H1 (cell line): ENCODE measurements around the gene CCNJ. TPM values are rescaled to one million over a fixed set of nuclear protein-coding genes. Genes with fewer than 3 reads are reported as not detected.

Source experiments
- CTCF ChIA-PET: fragments of 300-600 bp; sonication (Branson Sonifier 250); formaldehyde crosslinking; loops from one replicate; lab custom pipeline; 2021; ENCODE audit not compliant: partially characterized antibody; lab: Charles Lee
- POLR2A ChIA-PET: fragments of 300-600 bp; sonication (Branson Sonifier 250); formaldehyde crosslinking; loops from one replicate; lab custom pipeline; 2021; ENCODE audit warnings: inconsistent platforms; ENCODE audit not compliant: partially characterized antibody; lab: Charles Lee
- DNase-seq, 2 experiments: peaks; one replicate each; pipeline versions ENCODE4 v3.0.0 to v3.0.0-alpha.2; 2010 to 2022; ENCODE audit warnings: low spot score in 2 of 2, low read depth in 1 of 2, mixed read lengths in 1 of 2
- FAIRE-seq: peaks from 2 replicates; lab custom pipeline; 2011; peaks lifted over from hg19 to GRCh38; lab: Jason Lieb, UNC
- H2AFZ ChIP-seq: 2 replicates; pipeline ENCODE4 v1.8.1; 2012; ENCODE audit warnings: low read length, inconsistent platforms
- H2AK5ac ChIP-seq: 2 replicates; pipeline ENCODE4 v1.6.1; 2013; ENCODE audit warnings: low read depth, low read length
- H2BK120ac ChIP-seq: replicated peaks from 2 replicates; pipeline ENCODE3; 2013; ENCODE audit warnings: low read depth, low read length, inconsistent platforms
- H2BK12ac ChIP-seq: 2 replicates; pipeline ENCODE4 v1.6.1; 2013; ENCODE audit warnings: low read depth, low read length
- H2BK15ac ChIP-seq: 2 replicates; pipeline ENCODE4 v1.6.1; 2013; ENCODE audit warnings: low read length
- H2BK20ac ChIP-seq: 2 replicates; pipeline ENCODE4 v1.6.1; 2013; ENCODE audit warnings: low read length
- H2BK5ac ChIP-seq: 2 replicates; pipeline ENCODE4 v1.6.1; 2013; ENCODE audit warnings: low read depth, low read length
- H3K14ac ChIP-seq: 2 replicates; pipeline ENCODE4 v1.6.1; 2013; ENCODE audit warnings: inconsistent platforms; ENCODE audit not compliant: insufficient read length
- H3K18ac ChIP-seq: 2 replicates; pipeline ENCODE4 v1.6.1; 2013; ENCODE audit warnings: low read length; ENCODE audit errors: extremely low read depth
- H3K23ac ChIP-seq: 2 replicates; pipeline ENCODE4 v1.6.1; 2013; ENCODE audit warnings: inconsistent platforms; ENCODE audit not compliant: insufficient read length
- H3K23me2 ChIP-seq: 2 replicates; pipeline ENCODE4 v1.6.1; 2013; ENCODE audit warnings: low read depth, low read length
- H3K27ac ChIP-seq: 2 replicates; pipeline ENCODE4 v1.6.1; 2011; ENCODE audit warnings: low read depth, low read length, inconsistent platforms
- H3K27me3 ChIP-seq, 4 experiments: replicated peaks in 1 of 4; 1 replicate in 1 of 4; 2 replicates in 3 of 4; pipeline versions ENCODE4 v1.6.1 to v1.8.1; 2011 to 2013; ENCODE audit warnings: low read length in 3 of 4, mild to moderate bottlenecking in 3 of 4, inconsistent platforms in 2 of 4, mixed read lengths in 2 of 4, moderate library complexity in 1 of 4; ENCODE audit not compliant: control insufficient read depth in 3 of 4, insufficient read depth in 3 of 4; ENCODE audit errors: extremely low read depth in 1 of 4
- H3K36me3 ChIP-seq, 4 experiments: 2 replicates each; pipeline versions ENCODE4 v1.6.1 to v1.8.1; 2011 to 2013; ENCODE audit warnings: mild to moderate bottlenecking in 4 of 4, low read length in 3 of 4, moderate library complexity in 2 of 4, control low read depth in 1 of 4, inconsistent platforms in 1 of 4; ENCODE audit not compliant: insufficient read depth in 4 of 4, control insufficient read depth in 2 of 4
- H3K4ac ChIP-seq: replicated peaks from 2 replicates; pipeline ENCODE3; 2013; ENCODE audit warnings: low read length, low read depth, mixed read lengths, inconsistent platforms; ENCODE audit not compliant: insufficient read length
- H3K4me1 ChIP-seq, 4 experiments: replicated peaks in 1 of 4; 1 replicate in 1 of 4; 2 replicates in 3 of 4; pipeline versions ENCODE4 v1.6.1 to v1.8.1; 2011 to 2013; ENCODE audit warnings: low read length in 3 of 4, inconsistent platforms in 2 of 4, mixed read lengths in 1 of 4; ENCODE audit not compliant: insufficient read depth in 4 of 4, control insufficient read depth in 3 of 4
- H3K4me2 ChIP-seq, 2 experiments: 2 replicates each; pipeline versions ENCODE4 v1.6.1 to v1.8.1; 2011 to 2013; ENCODE audit warnings: low read depth in 2 of 2, low read length in 2 of 2, control low read depth in 1 of 2, inconsistent platforms in 1 of 2, mild to moderate bottlenecking in 1 of 2; ENCODE audit not compliant: insufficient read depth in 1 of 2
- H3K4me3 ChIP-seq, 4 experiments: fragments of 200-600, 300-600 bp in 1 of 4; sonication (generic), shearing (Covaris generic), sonication (Bioruptor Twin) in 1 of 4; 2 replicates each; pipeline versions ENCODE4 v1.5.1 to v1.8.1; 2011 to 2016; ENCODE audit warnings: low read length in 4 of 4, low read depth in 3 of 4, control low read depth in 2 of 4, inconsistent platforms in 2 of 4, mild to moderate bottlenecking in 2 of 4, mixed read lengths in 1 of 4, moderate library complexity in 1 of 4; ENCODE audit not compliant: insufficient read depth in 2 of 4; ENCODE audit errors: extremely low read depth in 1 of 4
- H3K56ac ChIP-seq: replicated peaks from 2 replicates; pipeline ENCODE3; 2013; ENCODE audit warnings: low read depth, mild to moderate bottlenecking, mixed read lengths, low read length, inconsistent platforms; ENCODE audit not compliant: insufficient read length
- H3K79me1 ChIP-seq: 2 replicates; pipeline ENCODE4 v1.6.1; 2013; ENCODE audit warnings: low read depth, low read length, control low read depth
- H3K79me2 ChIP-seq, 2 experiments: 2 replicates each; pipeline versions ENCODE4 v1.6.1 to v1.8.1; 2012 to 2013; ENCODE audit warnings: low read length in 2 of 2, mild to moderate bottlenecking in 2 of 2, inconsistent platforms in 1 of 2; ENCODE audit not compliant: insufficient read depth in 2 of 2, control insufficient read depth in 1 of 2
- H3K9ac ChIP-seq, 4 experiments: replicated peaks in 1 of 4; 1 replicate in 1 of 4; 2 replicates in 3 of 4; pipeline versions ENCODE4 v1.6.1 to v1.8.1; 2011 to 2013; ENCODE audit warnings: low read depth in 3 of 4, low read length in 3 of 4, control low read depth in 2 of 4, mild to moderate bottlenecking in 2 of 4, moderate library complexity in 2 of 4, inconsistent platforms in 1 of 4; ENCODE audit errors: extremely low read depth in 1 of 4
- H3K9me3 ChIP-seq, 2 experiments: 2 replicates each; pipeline versions ENCODE4 v1.6.1 to v1.8.1; 2012 to 2013; ENCODE audit warnings: mild to moderate bottlenecking in 2 of 2, moderate library complexity in 2 of 2, control low read depth in 1 of 2, inconsistent platforms in 1 of 2, low read depth in 1 of 2, low read length in 1 of 2, mixed read lengths in 1 of 2; ENCODE audit not compliant: insufficient read depth in 2 of 2
- H4K20me1 ChIP-seq, 2 experiments: replicated peaks in 1 of 2; 2 replicates each; pipeline versions ENCODE3 to v1.8.1; 2011 to 2013; ENCODE audit warnings: inconsistent platforms in 2 of 2, low read length in 2 of 2, mild to moderate bottlenecking in 1 of 2; ENCODE audit not compliant: insufficient read depth in 2 of 2, control insufficient read depth in 1 of 2
- H4K5ac ChIP-seq: 2 replicates; pipeline ENCODE4 v1.6.1; 2013; ENCODE audit warnings: low read length, low read depth, mixed read lengths, inconsistent platforms; ENCODE audit not compliant: insufficient read length
- H4K8ac ChIP-seq: 2 replicates; pipeline ENCODE4 v1.8.0; 2013; ENCODE audit warnings: mild to moderate bottlenecking, moderate library complexity, low read length, inconsistent platforms; ENCODE audit not compliant: insufficient read depth; ENCODE audit errors: extremely low read depth
- H4K91ac ChIP-seq: replicated peaks from 2 replicates; pipeline ENCODE3; 2013; ENCODE audit warnings: low read length, mixed read lengths, inconsistent platforms; ENCODE audit not compliant: insufficient read length
- ASH2L ChIP-seq: fragments of 200-600, 300-600 bp; sonication (generic); IDR thresholded peaks from one replicate; pipeline ENCODE4 v1.7.1; 2017; ENCODE audit warnings: low read length
- CHD2 ChIP-seq: IDR thresholded peaks from 2 replicates; pipeline ENCODE4 v1.6.1; 2012; ENCODE audit warnings: low read length, improper control_type of control experiment
- KDM5A ChIP-seq: fragments of 200-600 bp; IDR thresholded peaks from 2 replicates; pipeline ENCODE4 v1.7.1; 2012; ENCODE audit warnings: mild to moderate bottlenecking, low read length, inconsistent platforms, mixed read lengths
- MAX ChIP-seq: IDR thresholded peaks from 2 replicates; pipeline ENCODE4 v1.6.1; 2012; ENCODE audit warnings: inconsistent platforms
- PHF8 ChIP-seq: fragments of 200-600 bp; sonication (generic); conservative IDR thresholded peaks from 2 replicates; pipeline ENCODE4 v1.7.1; 2012; ENCODE audit warnings: low read depth, mild to moderate bottlenecking, inconsistent platforms, low read length, moderate library complexity
- RAD21 ChIP-seq, 2 experiments: IDR thresholded peaks in 1 of 2; conservative IDR thresholded peaks in 1 of 2; 2 replicates each; pipeline ENCODE4 v1.6.1; 2011; ENCODE audit warnings: low read depth in 2 of 2, low read length in 2 of 2, improper control_type of control experiment in 1 of 2, inconsistent platforms in 1 of 2, mild to moderate bottlenecking in 1 of 2, moderate library complexity in 1 of 2
- TAF1 ChIP-seq: IDR thresholded peaks from 2 replicates; pipeline ENCODE4 v1.6.1; 2011; ENCODE audit warnings: mild to moderate bottlenecking, low read depth, low read length
- TAF7 ChIP-seq: optimal IDR thresholded peaks from 2 replicates; pipeline ENCODE3; 2011; ENCODE audit warnings: low read depth, mild to moderate bottlenecking, inconsistent platforms, low read length, moderate library complexity, borderline replicate concordance
- YY1 ChIP-seq: IDR thresholded peaks from 2 replicates; pipeline ENCODE4 v1.6.1; 2011; ENCODE audit warnings: low read depth, mild to moderate bottlenecking, low read length
- WGBS, 2 experiments: shearing (Covaris generic) in 1 of 2; methylation state at CpG; one replicate each; pipeline versions ENCODE4 v1.1.6 to v1.1.7; 2013 to 2015; ENCODE audit warnings: low lambda C conversion rate in 2 of 2, mixed read lengths in 2 of 2, inconsistent platforms in 1 of 2, low coverage in 1 of 2, missing lambda C conversion rate in 1 of 2; ENCODE audit not compliant: insufficient replicate concordance in 2 of 2, insufficient coverage in 1 of 2, insufficient read length in 1 of 2; ENCODE audit errors: extremely low coverage in 1 of 2, missing lambda C conversion rate in 1 of 2; 5-methylcytosine and 5-hydroxymethylcytosine counted together
- polyA plus RNA-seq, 7 experiments: library from polyadenylated mRNA; depleted of rRNA in 3 of 7; stranded (reverse) in 5 of 7; unstranded in 2 of 7; fragments of >200 nt in 5 of 7; fragments of 200-250 nt in 2 of 7; gene quantifications; 1 replicate in 5 of 7; 2 replicates in 1 of 7; 4 replicates in 1 of 7; pipeline versions ENCODE4 v1.2.1 to v1.2.3, GENCODE V29; 2011 to 2013; ENCODE audit warnings: missing spikeins in 2 of 7, mixed read lengths in 2 of 7
- total RNA-seq: library from RNA; stranded (reverse); fragmentation: NEBNext Ultra II Directional; extraction: Animal tissue kit (Norgen Biotek cat#: 25700); gene quantifications from 2 replicates; pipeline ENCODE4 v1.2.1, GENCODE V29; 2021
- TF ChIP-seq, protein P1 (sequence below), 3 experiments: IDR thresholded peaks; 1 replicate in 2 of 3; 2 replicates in 1 of 3; pipeline versions ENCODE4 v1.5.1 to v1.6.1; 2011; ENCODE audit warnings: low read length in 3 of 3, mild to moderate bottlenecking in 3 of 3, inconsistent platforms in 2 of 3, low read depth in 1 of 3, moderate library complexity in 1 of 3; ENCODE audit not compliant: insufficient read depth in 1 of 3; ENCODE audit errors: control extremely low read depth in 1 of 3

The CCNJ gene
- total and polyA plus RNA-seq, 2 of the 8 experiments (the other 6 are each of a cell fraction or from before 2014, with no cell fraction given) = 31.4 to 34.7 TPM

DNA sequence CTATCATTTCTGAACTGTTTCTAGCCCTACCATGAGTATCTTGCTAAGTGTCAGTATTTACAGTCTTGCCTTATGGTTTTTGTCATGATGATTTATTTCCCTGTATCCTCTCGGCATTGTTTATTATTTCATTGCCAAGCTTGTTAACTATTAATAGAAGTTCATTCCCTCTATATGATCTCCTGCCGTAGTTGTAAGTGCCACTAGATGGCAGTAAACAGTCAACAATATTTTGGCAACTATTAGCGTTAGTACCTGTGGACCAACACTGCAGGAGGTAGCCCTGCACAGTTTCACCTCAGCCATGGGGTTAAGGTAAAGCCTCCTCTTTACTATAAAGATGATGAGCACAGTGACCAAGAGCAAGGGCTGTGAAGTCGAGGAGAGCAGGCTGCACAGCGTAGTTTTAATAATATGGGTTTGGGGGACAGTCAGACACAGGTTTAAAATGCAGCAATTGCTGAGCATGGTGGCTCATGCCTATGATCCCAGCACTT is 26.1 kb upstream of the CCNJ start:
- Histone ChIP-seq H3K9ac (no peak overlapping the region), H3K27ac (no peak overlapping the region), H2AFZ (no peak overlapping the region), H4K8ac (no peak overlapping the region), H3K79me2 (no peaks in the 10 kb centered on the region), H2BK15ac (no peak overlapping the region), H3K23ac (no peak overlapping the region), H2BK5ac (no peak overlapping the region), H4K91ac (no peak overlapping the region), H3K23me2 (no peaks in the 10 kb centered on the region), H3K9me3 (no peaks in the 10 kb centered on the region), H3K4me2 (no peak overlapping the region), H2BK12ac (no peak overlapping the region), H2AK5ac (no peak overlapping the region), H3K27me3 (no peaks in the 10 kb centered on the region), H3K4me3 (no peak overlapping the region), H3K36me3 (no peaks in the 10 kb centered on the region), H4K5ac (no peak overlapping the region), H2BK120ac (no peak overlapping the region), H4K20me1 (no peaks in the 10 kb centered on the region), H3K56ac (no peak overlapping the region), H3K14ac (no peak overlapping the region), H2BK20ac (no peak overlapping the region), H3K4ac (no peak overlapping the region), H3K18ac (no peak overlapping the region), H3K79me1 (no peaks in the 10 kb centered on the region), H3K4me1 (no peaks in the 10 kb centered on the region)
- FAIRE-seq (peak; percentile 96), DNase-seq (peak in 1 of 2 experiments; percentile 54)
- 27% methylated on average over 5 of the region's 5 CpGs; no CpG with 5 or more reads in 1 of the 2 experiments for WGBS, 2 experiments
- ChIA-PET CTCF (interaction anchor here (0.6 to 4.3 kb wide), 51 partner anchors 10 to 369 kb away, joined by 3 to 22 read pairs (median 4); no protein-coding TSS in a partner anchor), POLR2A (interaction anchor here (1.6 kb wide), 1 partner anchor 113 kb away, joined by 8 read pairs; the partner anchor contains the start of gene ZNF518A)
- no peak for TF ChIP-seq ASH2L
- TF ChIP-seq RAD21 (IDR thresholded peaks at IDR 0.05 in 1 of 2, conservative IDR thresholded peaks at IDR 0.05 in 1 of 2; ENCODE audit: low read depth in 2 of 2, low read length in 2 of 2) = peak; percentile 83 to 86
- no peak for TF ChIP-seq YY1
- TF ChIP-seq CHD2 = no peak
- TF ChIP-seq KDM5A = no peak
- TF ChIP-seq MAX = no peak
- TF ChIP-seq PHF8 = no peak
- no peak for TF ChIP-seq TAF1
- no peak for TF ChIP-seq TAF7
- TF ChIP-seq, protein P1, sequence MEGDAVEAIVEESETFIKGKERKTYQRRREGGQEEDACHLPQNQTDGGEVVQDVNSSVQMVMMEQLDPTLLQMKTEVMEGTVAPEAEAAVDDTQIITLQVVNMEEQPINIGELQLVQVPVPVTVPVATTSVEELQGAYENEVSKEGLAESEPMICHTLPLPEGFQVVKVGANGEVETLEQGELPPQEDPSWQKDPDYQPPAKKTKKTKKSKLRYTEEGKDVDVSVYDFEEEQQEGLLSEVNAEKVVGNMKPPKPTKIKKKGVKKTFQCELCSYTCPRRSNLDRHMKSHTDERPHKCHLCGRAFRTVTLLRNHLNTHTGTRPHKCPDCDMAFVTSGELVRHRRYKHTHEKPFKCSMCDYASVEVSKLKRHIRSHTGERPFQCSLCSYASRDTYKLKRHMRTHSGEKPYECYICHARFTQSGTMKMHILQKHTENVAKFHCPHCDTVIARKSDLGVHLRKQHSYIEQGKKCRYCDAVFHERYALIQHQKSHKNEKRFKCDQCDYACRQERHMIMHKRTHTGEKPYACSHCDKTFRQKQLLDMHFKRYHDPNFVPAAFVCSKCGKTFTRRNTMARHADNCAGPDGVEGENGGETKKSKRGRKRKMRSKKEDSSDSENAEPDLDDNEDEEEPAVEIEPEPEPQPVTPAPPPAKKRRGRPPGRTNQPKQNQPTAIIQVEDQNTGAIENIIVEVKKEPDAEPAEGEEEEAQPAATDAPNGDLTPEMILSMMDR (IDR thresholded peaks at IDR 0.05; ENCODE audit: control extremely low read depth in 1 of 3, insufficient read depth in 1 of 3, low read depth in 1 of 3, low read length in 3 of 3) = peak in 2 of 3 experiments; percentile 62 to 70; a peak in 3 of 4 replicates
